Cardiac fibroblast (primary cell): ENCODE measurements around the gene P3H2.
A peak's percentile ranks its signal among the peaks of the same experiment; 100 is the strongest.
"Not testable (repeated sequence)": the region's sequence is repeated elsewhere in the genome, so short reads cannot be mapped to it uniquely, and the experiment has no call there.

Experiments
- DNase-seq, 2 donors: peaks; one replicate each; pipeline versions ENCODE4 v3.0.0 to v3.0.0-alpha.2; 2010; ENCODE audit warnings: low read depth in 2 of 2
- H3K4me3 ChIP-seq, 2 donors: replicated peaks in 1 of 2; 1 replicate in 1 of 2; 2 replicates in 1 of 2; pipeline ENCODE4 v1.5.1; 2011; ENCODE audit warnings: low read depth in 2 of 2, low read length in 2 of 2, mild to moderate bottlenecking in 2 of 2, moderate library complexity in 1 of 2
- TF ChIP-seq, protein P1 (sequence below): IDR thresholded peaks from one replicate; pipeline ENCODE4 v1.5.1; 2011; ENCODE audit warnings: low read depth, mild to moderate bottlenecking, low read length, inconsistent platforms

The P3H2 gene

DNA sequence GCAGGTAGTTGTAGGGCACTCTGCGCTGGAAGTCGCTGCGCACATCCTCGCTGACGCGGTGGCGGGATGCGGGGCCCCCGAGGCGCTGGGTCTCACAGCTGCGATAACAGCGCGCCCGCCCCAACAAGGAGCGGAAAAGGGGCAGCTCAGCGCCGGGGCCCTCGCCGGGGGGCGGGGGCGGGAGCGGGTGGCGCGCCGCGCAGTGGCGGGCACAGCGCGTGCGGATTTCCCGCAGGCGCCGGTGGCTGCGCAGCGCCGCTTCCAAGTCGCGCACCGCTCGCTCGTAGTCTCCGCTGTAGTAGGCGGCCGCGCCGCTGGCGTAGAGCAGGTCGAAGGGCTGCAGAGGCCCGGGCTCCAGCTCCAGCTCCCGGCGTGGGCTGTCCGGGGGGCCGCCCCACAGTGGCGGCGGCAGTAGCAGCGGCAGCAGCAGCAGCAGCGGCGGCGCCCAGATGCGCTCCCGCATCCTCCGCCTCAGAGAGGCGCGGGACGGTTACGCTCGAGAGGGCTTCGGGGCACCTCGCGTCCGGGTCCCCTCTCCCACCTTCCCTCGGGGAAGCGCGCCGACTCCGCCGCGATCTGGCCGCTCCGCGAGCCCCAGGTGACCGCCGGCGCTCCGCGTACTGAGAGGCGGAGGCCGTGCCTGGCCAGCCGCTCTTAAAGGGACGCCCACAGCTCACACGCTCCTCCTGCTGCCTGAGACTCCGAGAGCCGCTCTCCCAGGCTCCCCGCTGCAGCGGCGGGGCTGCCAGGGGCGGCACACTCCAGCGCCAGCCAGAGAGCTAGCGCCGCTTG lies at the start of gene P3H2:
TSS of gene P3H2 (minus strand) at position 629 of the 792 bp plus-strand sequence. CDS start at position 463, 166 bp downstream.
- peak; percentile 91 to 95 for DNase-seq
- peak within 1 kb of the TSS; percentile 56 to 79 for H3K4me3 ChIP-seq

GRCh38 chr3:190169877-190170276 lies 49.2 kb upstream of the P3H2 start:
- TF ChIP-seq, protein P1, sequence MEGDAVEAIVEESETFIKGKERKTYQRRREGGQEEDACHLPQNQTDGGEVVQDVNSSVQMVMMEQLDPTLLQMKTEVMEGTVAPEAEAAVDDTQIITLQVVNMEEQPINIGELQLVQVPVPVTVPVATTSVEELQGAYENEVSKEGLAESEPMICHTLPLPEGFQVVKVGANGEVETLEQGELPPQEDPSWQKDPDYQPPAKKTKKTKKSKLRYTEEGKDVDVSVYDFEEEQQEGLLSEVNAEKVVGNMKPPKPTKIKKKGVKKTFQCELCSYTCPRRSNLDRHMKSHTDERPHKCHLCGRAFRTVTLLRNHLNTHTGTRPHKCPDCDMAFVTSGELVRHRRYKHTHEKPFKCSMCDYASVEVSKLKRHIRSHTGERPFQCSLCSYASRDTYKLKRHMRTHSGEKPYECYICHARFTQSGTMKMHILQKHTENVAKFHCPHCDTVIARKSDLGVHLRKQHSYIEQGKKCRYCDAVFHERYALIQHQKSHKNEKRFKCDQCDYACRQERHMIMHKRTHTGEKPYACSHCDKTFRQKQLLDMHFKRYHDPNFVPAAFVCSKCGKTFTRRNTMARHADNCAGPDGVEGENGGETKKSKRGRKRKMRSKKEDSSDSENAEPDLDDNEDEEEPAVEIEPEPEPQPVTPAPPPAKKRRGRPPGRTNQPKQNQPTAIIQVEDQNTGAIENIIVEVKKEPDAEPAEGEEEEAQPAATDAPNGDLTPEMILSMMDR: no peak
- DNase-seq: no peak
- no peak overlapping the region for H3K4me3 ChIP-seq

More for the DNA sequence above, at the start of gene P3H2:
- TF ChIP-seq, protein P1: peak; percentile 34

DNA sequence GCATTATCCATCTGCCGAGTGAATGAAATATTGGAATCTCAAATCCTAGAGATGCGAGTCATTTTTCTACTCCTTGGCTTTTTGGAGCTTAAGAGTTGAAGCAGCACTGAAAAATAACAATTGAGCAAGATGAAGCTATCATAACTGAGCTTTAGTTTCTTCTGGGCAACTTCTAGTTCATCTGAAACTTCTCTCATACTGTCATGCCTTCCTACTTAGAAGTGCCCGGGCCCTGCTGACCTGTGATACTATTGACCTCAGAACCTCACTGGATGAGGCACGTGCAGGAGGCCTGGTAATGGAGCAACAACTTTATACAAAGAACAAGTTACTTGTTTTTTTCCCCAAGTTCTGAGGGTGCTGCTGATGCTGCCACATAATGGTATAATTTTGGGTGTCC lies 48.5 kb upstream of the P3H2 start:
- TF ChIP-seq, protein P1: no peak
- DNase-seq: no peak
- H3K4me3 ChIP-seq: no peak overlapping the region

GRCh38 chr3:190167936-190168680 lies 47.4 kb upstream of the P3H2 start:
- no peak overlapping the region for H3K4me3 ChIP-seq
- DNase-seq: no peak
- TF ChIP-seq, protein P1: no peak

DNA sequence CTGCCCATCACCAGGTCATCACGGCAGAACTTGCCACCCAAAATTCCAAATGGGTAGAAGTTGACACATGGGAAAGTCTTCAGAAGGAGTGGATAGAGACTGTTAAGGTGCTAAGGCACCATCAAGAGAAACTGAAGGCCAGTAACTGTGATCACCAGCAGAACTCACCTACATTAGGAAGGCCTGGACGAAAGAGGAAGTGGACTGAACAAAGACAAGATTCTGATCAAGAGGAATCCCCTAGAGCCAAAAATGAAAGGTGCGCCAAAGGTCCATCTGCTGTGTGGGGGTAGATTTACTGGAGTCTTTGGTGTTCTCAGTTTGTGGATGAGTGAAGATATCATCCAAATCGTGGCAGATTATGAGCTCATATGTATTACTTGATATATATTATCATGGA lies 46.3 kb upstream of the P3H2 start:
- TF ChIP-seq, protein P1: no peak
- no peak overlapping the region for H3K4me3 ChIP-seq
- no peak for DNase-seq

GRCh38 chr3:190165253-190165652 lies 44.6 kb upstream of the P3H2 start:
- DNase-seq: no peak

GRCh38 chr3:190162013-190162412 lies 41.3 kb upstream of the P3H2 start:
- H3K4me3 ChIP-seq, DNase-seq: not testable (repeated sequence)

More at GRCh38 chr3:190165253-190165652, 44.6 kb upstream of the P3H2 start:
- no peak overlapping the region for H3K4me3 ChIP-seq
- TF ChIP-seq, protein P1: no peak
